Karpas-422 (cell line): Measurements from ENCODE around the gene FBXO40. TPM values are rescaled to one million over a fixed set of nuclear protein-coding genes. Genes with fewer than 3 reads are reported as not detected.

Source experiments
- small RNA-seq: library from RNA; depleted of rRNA; stranded (forward); fragments of <200 nt; gene quantifications from one replicate; pipeline ENCODE3, GENCODE V24; 2014
- total RNA-seq: library from RNA; depleted of rRNA; stranded (reverse); fragments of >200 nt; shearing (Covaris generic); gene quantifications from 2 replicates; pipeline ENCODE4 v1.2.3, GENCODE V29; 2014; ENCODE audit warnings: low replicate concordance; rRNA removed

Gene FBXO40
- total RNA-seq, 1 experiment from 2014 or later, result not detected

Small RNA genes within 50 kb of the gene (small RNA-seq; reads per million reads assigned to genes)
- not detected for gene RNU4-62P

Other genes with a start within 250 kb of the FBXO40 start
- 9.5 and 10.0 TPM in 2 replicates for gene POLQ, start 47.4 kb upstream of the FBXO40 start, total RNA-seq
- not detected in 2 replicates for gene ARGFX, start 25.4 kb upstream of the FBXO40 start, total RNA-seq
- gene HCLS1, start 67.5 kb downstream of the FBXO40 start, total RNA-seq, result 203 and 339 TPM in 2 replicates
- gene GOLGB1, start 156.4 kb downstream of the FBXO40 start, total RNA-seq, result 26.5 and 32.5 TPM in 2 replicates
- 56.3 and 62.8 TPM in 2 replicates for gene IQCB1, start 241.7 kb downstream of the FBXO40 start, total RNA-seq
- 60.6 and 62.2 TPM in 2 replicates for gene EAF2, start 241.8 kb downstream of the FBXO40 start, total RNA-seq